Hepatocyte (in vitro differentiated cells): ENCODE data around the gene GPR25. TPM values are rescaled to one million over a fixed set of nuclear protein-coding genes. Genes with fewer than 3 reads are reported as not detected.

Experiments
- DNase-seq: peaks from one replicate; pipeline ENCODE4 v3.0.0-alpha.2; 2016; ENCODE audit warnings: low spot score
- H2AFZ ChIP-seq: fragments of 200-600 bp; sonication (generic); 2 replicates; pipeline ENCODE4 v1.6.0; 2016; ENCODE audit warnings: antibody characterized with exemption, mild to moderate bottlenecking
- H3K27ac ChIP-seq: fragments of 200-600 bp; sonication (generic); 2 replicates; pipeline ENCODE4 v1.5.1; 2016; ENCODE audit warnings: mild to moderate bottlenecking
- H3K27me3 ChIP-seq: fragments of 200-600 bp; sonication (generic); 2 replicates; pipeline ENCODE4 v1.6.1; 2016
- H3K36me3 ChIP-seq: fragments of 200-600 bp; sonication (generic); replicated peaks from 2 replicates; pipeline ENCODE4 v1.5.1; 2016; ENCODE audit warnings: low read depth; ENCODE audit not compliant: insufficient read depth
- H3K4me1 ChIP-seq: fragments of 200-600 bp; sonication (generic); 2 replicates; pipeline ENCODE4 v1.5.1; 2016; ENCODE audit warnings: mild to moderate bottlenecking, moderate library complexity; ENCODE audit not compliant: insufficient read depth
- H3K4me2 ChIP-seq: fragments of 200-600 bp; sonication (generic); 2 replicates; pipeline ENCODE4 v1.6.0; 2016
- H3K4me3 ChIP-seq: fragments of 200-600 bp; sonication (generic); 2 replicates; pipeline ENCODE4 v1.5.1; 2016; ENCODE audit warnings: mild to moderate bottlenecking
- H3K79me2 ChIP-seq: fragments of 200-600 bp; sonication (generic); 2 replicates; pipeline ENCODE4 v1.6.0; 2017; ENCODE audit warnings: mild to moderate bottlenecking
- H3K9me2 ChIP-seq: fragments of 200-600 bp; sonication (generic); replicated peaks from 2 replicates; pipeline ENCODE4 v1.6.0; 2017; ENCODE audit warnings: mild to moderate bottlenecking; ENCODE audit not compliant: insufficient read depth
- H3K9me3 ChIP-seq: fragments of 200-600 bp; sonication (generic); 2 replicates; pipeline ENCODE4 v1.5.1; 2016; ENCODE audit warnings: low read depth, mild to moderate bottlenecking
- H4K20me1 ChIP-seq: fragments of 200-600 bp; sonication (generic); 2 replicates; pipeline ENCODE4 v1.6.0; 2016; ENCODE audit warnings: mild to moderate bottlenecking; ENCODE audit not compliant: insufficient read depth, poor library complexity, severe bottlenecking
- EZH2 ChIP-seq: fragments of 200-600 bp; sonication (generic); IDR thresholded peaks from 2 replicates; pipeline ENCODE4 v1.6.1; 2016; ENCODE audit warnings: antibody characterized with exemption, mild to moderate bottlenecking, borderline replicate concordance
- EZH2phosphoT487 ChIP-seq: fragments of 200-600 bp; sonication (generic); IDR thresholded peaks from one replicate; pipeline ENCODE4 v1.6.1; 2018; ENCODE audit warnings: antibody characterized with exemption, mild to moderate bottlenecking, low read depth, moderate library complexity; ENCODE audit not compliant: unreplicated experiment, severe bottlenecking
- WGBS: methylation state at CpG from one replicate; pipeline ENCODE4 v1.1.6; 2016; ENCODE audit warnings: low lambda C conversion rate; ENCODE audit errors: missing lambda C conversion rate; 5-methylcytosine and 5-hydroxymethylcytosine counted together
- polyA plus RNA-seq: library from polyadenylated mRNA; unstranded; fragments of >200 nt; fragmentation: Nextera tagmentation; extraction: Ambion mirVana; gene quantifications from 2 replicates; pipeline ENCODE4 v1.2.1, GENCODE V29; 2016
- total RNA-seq: library from RNA; depleted of rRNA; stranded (reverse); fragments of >200 nt; gene quantifications from 2 replicates; pipeline ENCODE4 v1.2.3, GENCODE V29; 2014
- TF ChIP-seq, protein P1 (sequence below): fragments of 200-600 bp; sonication (generic); IDR thresholded peaks from 2 replicates; pipeline ENCODE4 v1.5.1; 2016; ENCODE audit warnings: antibody characterized with exemption, mild to moderate bottlenecking; ENCODE audit not compliant: poor library complexity

The GPR25 gene
- total and polyA plus RNA-seq, 2 experiments from 2014 or later, result not detected

DNA sequence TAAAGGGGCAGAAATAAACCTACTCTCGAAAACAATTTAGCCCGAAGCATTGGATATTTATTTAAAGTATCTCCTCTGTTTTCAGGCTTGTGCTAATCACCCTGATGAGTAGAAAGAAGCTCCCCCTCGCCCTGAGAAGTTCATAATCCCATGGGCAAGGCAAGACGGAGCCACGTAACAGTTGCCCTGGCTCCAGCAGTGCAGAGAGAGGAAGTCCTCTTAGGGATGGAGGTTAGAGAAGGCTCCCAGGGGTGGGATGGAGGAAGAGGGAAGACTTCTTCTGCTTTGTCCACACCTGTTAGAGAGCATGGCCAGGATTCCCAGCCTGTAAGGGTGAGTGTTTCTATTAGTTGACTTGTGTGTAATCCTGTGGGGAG lies 3.4 kb upstream of the GPR25 start:
- no peak overlapping the region for H3K4me2 ChIP-seq
- no peaks in the 10 kb centered on the region for H3K4me1 ChIP-seq
- no peak overlapping the region for H3K27ac ChIP-seq
- H3K36me3 ChIP-seq, result no peaks in the 10 kb centered on the region
- no peaks in the 10 kb centered on the region for H3K9me3 ChIP-seq
- no peaks in the 10 kb centered on the region for H3K27me3 ChIP-seq
- DNase-seq, result no peak
- 85% methylated on average over 5 of the region's 5 CpGs for WGBS
- H3K9me2 ChIP-seq, result no peaks in the 10 kb centered on the region
- H2AFZ ChIP-seq, result no peak overlapping the region
- H3K79me2 ChIP-seq, result no peaks in the 10 kb centered on the region
- no peaks in the 10 kb centered on the region for H4K20me1 ChIP-seq
- no peak overlapping the region for H3K4me3 ChIP-seq
- TF ChIP-seq EZH2 (no peak), EZH2phosphoT487 (no peak)
- TF ChIP-seq, protein P1, sequence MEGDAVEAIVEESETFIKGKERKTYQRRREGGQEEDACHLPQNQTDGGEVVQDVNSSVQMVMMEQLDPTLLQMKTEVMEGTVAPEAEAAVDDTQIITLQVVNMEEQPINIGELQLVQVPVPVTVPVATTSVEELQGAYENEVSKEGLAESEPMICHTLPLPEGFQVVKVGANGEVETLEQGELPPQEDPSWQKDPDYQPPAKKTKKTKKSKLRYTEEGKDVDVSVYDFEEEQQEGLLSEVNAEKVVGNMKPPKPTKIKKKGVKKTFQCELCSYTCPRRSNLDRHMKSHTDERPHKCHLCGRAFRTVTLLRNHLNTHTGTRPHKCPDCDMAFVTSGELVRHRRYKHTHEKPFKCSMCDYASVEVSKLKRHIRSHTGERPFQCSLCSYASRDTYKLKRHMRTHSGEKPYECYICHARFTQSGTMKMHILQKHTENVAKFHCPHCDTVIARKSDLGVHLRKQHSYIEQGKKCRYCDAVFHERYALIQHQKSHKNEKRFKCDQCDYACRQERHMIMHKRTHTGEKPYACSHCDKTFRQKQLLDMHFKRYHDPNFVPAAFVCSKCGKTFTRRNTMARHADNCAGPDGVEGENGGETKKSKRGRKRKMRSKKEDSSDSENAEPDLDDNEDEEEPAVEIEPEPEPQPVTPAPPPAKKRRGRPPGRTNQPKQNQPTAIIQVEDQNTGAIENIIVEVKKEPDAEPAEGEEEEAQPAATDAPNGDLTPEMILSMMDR, result no peak

DNA sequence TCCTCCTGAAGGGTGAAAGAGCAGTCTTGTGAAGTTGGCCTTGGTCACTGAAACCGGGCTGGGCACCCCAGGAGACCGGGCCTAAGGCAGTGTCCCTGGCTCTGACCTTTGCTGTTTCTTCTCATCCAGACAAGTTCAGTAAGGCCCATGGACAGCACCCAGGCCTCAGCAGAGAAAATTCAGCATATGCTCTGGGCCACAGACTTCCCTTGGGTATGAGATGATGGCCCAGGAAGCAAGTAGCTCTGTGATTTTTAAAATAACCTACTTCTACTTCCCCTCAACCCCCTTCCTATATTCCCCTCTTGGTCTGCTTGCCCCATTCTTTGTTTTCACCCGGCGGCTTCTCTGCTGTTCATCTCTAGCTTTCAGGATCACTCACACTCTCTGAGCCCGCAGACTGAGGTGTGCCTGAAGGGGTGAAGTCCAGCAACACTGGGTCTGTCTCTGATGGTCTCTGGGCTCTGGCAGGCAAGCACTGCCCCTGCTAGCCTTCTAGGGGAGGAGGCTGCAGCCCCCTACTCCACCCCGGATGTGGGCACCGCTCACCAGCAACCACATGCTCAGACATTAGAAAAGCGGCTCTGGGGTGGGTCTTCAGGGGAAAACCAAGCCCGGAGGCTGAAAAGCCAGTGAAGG lies 2.9 kb upstream of the GPR25 start:
- Histone ChIP-seq H2AFZ (no peak overlapping the region), H3K79me2 (no peaks in the 10 kb centered on the region), H3K36me3 (no peaks in the 10 kb centered on the region), H3K4me3 (no peak overlapping the region), H3K27ac (no peak overlapping the region), H3K4me2 (no peak overlapping the region), H3K4me1 (no peaks in the 10 kb centered on the region), H3K9me3 (no peaks in the 10 kb centered on the region), H3K27me3 (no peaks in the 10 kb centered on the region), H3K9me2 (no peaks in the 10 kb centered on the region), H4K20me1 (no peaks in the 10 kb centered on the region)
- DNase-seq, result no peak
- 91% methylated on average over 9 of the region's 9 CpGs for WGBS
- TF ChIP-seq EZH2phosphoT487 (no peak), EZH2 (no peak)
- TF ChIP-seq, protein P1, result no peak

DNA sequence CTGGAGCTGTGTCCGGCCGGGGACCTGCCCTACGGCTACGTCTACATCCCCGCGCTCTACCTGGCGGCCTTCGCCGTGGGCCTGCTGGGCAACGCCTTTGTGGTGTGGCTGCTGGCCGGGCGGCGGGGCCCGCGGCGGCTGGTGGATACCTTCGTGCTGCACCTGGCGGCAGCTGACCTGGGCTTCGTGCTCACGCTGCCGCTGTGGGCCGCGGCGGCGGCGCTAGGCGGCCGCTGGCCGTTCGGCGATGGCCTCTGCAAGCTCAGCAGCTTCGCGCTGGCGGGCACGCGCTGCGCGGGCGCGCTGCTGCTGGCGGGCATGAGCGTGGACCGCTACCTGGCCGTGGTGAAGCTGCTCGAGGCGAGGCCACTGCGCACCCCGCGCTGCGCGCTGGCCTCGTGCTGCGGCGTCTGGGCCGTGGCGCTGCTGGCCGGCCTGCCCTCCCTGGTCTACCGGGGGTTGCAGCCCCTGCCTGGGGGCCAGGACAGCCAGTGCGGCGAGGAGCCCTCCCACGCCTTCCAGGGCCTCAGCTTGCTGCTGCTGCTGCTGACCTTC lies 412 bp downstream of the GPR25 start:
- no peaks in the 10 kb centered on the region for H3K36me3 ChIP-seq
- TF ChIP-seq, protein P1, result no peak
- TF ChIP-seq EZH2phosphoT487 (no peak), EZH2 (no peak)
- no peaks in the 10 kb centered on the region for H3K4me1 ChIP-seq
- H3K9me2 ChIP-seq, result no peaks in the 10 kb centered on the region
- no peak overlapping the region for H3K4me2 ChIP-seq
- 98% methylated on average over 58 of the region's 61 CpGs for WGBS
- no peaks in the 10 kb centered on the region for H3K27me3 ChIP-seq
- H2AFZ ChIP-seq, result no peak overlapping the region
- no peaks in the 10 kb centered on the region for H3K9me3 ChIP-seq
- DNase-seq, result no peak
- H3K27ac ChIP-seq, result no peak overlapping the region
- H4K20me1 ChIP-seq, result no peaks in the 10 kb centered on the region
- no peaks in the 10 kb centered on the region for H3K79me2 ChIP-seq
- H3K4me3 ChIP-seq, result no peak overlapping the region
